ENCODE data around the gene CNMD. TPM values are rescaled to one million over a fixed set of nuclear protein-coding genes. Genes with fewer than 3 reads are reported as not detected.

Gene CNMD
- total and polyA plus RNA-seq, 2 of the 4 experiments (the other 2 are of a cell fraction): not detected

- Histone ChIP-seq H3K56ac (ENCODE audit: extremely low read depth, insufficient read depth, low read length) (no peak overlapping the region), H4K8ac (ENCODE audit: low read depth in 2 of 2, low read length in 2 of 2) (no peak overlapping the region), H2BK20ac (ENCODE audit: low read depth, low read length) (no peak overlapping the region), H4K91ac (ENCODE audit: insufficient read depth, low read depth, low read length) (no peak overlapping the region), H2AK9ac (replicated peaks; ENCODE audit: low read depth, low read length, poor library complexity) (no peak overlapping the region), H4K20me1 (ENCODE audit: insufficient read depth, low read length) (no peaks in the 10 kb centered on the region), H3K9ac (ENCODE audit: low read depth, low read length) (no peak overlapping the region), H3K27me3 (ENCODE audit: control insufficient read depth, insufficient read depth, low read length) (peaks cover 11% of the 10 kb centered on the region), H3K79me1 (ENCODE audit: low read depth in 1 of 2, low read length in 2 of 2) (no peaks in the 10 kb centered on the region), H3K4ac (ENCODE audit: low read depth, low read length) (no peak overlapping the region), H3K14ac (replicated peaks; ENCODE audit: low read depth, low read length) (no peak overlapping the region), H3K18ac (ENCODE audit: low read depth, low read length) (no peak overlapping the region), H2AK5ac (ENCODE audit: low read depth, low read length) (no peak overlapping the region), H3K4me1 (ENCODE audit: control insufficient read depth, insufficient read depth, low read length) (no peaks in the 10 kb centered on the region), H2BK15ac (ENCODE audit: low read depth, low read length) (no peak overlapping the region), H3K4me2 (ENCODE audit: low read depth, low read length) (no peak overlapping the region), H2BK120ac (ENCODE audit: low read depth, low read length) (no peak overlapping the region), H3K9me1 (ENCODE audit: insufficient read depth, low read length) (no peaks in the 10 kb centered on the region), H2BK5ac (ENCODE audit: low read depth, low read length, poor library complexity, severe bottlenecking) (no peak overlapping the region), H3K4me3 (ENCODE audit: insufficient read depth, low read depth, low read length) (no peak overlapping the region), H4K5ac (ENCODE audit: low read depth, low read length) (no peak overlapping the region), H3K27ac (ENCODE audit: insufficient read depth, low read length) (no peak overlapping the region), H2AFZ (replicated peaks; ENCODE audit: low read length, poor library complexity) (no peak overlapping the region), H3K23ac (ENCODE audit: low read depth, low read length) (no peak overlapping the region), H3K9me3 (ENCODE audit: control insufficient read depth, insufficient read depth, low read length) (no peaks in the 10 kb centered on the region), H3K36me3 (ENCODE audit: control insufficient read depth, insufficient read depth, low read length) (no peaks in the 10 kb centered on the region)
- intact Hi-C loops (cut with micrococcal nuclease) (no loop called here), dilution Hi-C loops (cut with HindIII; ENCODE audit: low sequenced_read_pairs, unreplicated experiment) (no loop called here), in situ Hi-C loops (cut with MboI; ENCODE audit: low sequenced_read_pairs) (no loop called here)
- TF ChIP-seq BHLHE40 (IDR thresholded peaks at IDR 0.05; ENCODE audit: low read depth, low read length) (no peak), ELK1 (IDR thresholded peaks at IDR 0.05; ENCODE audit: borderline replicate concordance, low read depth, low read length) (no peak)
- DNase-seq: no peak
- ChIA-PET POLR2A (ENCODE audit: unreplicated experiment) (no interaction called here), CTCF (interaction anchor here (1.0 kb wide), 1 partner anchor 85 kb away, joined by 3 read pairs; no protein-coding TSS in a partner anchor)
- 20% methylated on average over 5 of the region's 6 CpGs; no CpG with 5 or more reads in 1 of the 2 experiments for WGBS, 2 experiments (ENCODE audit: extremely low coverage in 2 of 2, insufficient read length in 1 of 2)
- BruUV-seq (replicated peaks): no TSS peak
- ATAC-seq (ENCODE audit: low read depth): no peak
Measured at GRCh38 chr13:52744842-52745375, 5.3 kb upstream of the CNMD start.
